Muscle of arm (tissue), 12 donors: Measurements from ENCODE around the gene IMMP2L. TPM values are rescaled to one million over a fixed set of nuclear protein-coding genes. Genes with fewer than 3 reads are reported as not detected.

ENCODE experiments used
- DNase-seq: peaks from one replicate; pipeline ENCODE4 v3.0.0-alpha.2; 2013
- polyA plus RNA-seq, 12 donors: library from polyadenylated mRNA; unstranded; fragments of 120-200 nt; gene quantifications; one replicate each; pipeline ENCODE4 v1.2.1, GENCODE V29; 2013; ENCODE audit not compliant: insufficient read length in 12 of 12

Gene IMMP2L
- polyA plus RNA-seq, 12 donors = 12.5 to 23.9 (median 16.2) TPM; not detected in 1

DNA sequence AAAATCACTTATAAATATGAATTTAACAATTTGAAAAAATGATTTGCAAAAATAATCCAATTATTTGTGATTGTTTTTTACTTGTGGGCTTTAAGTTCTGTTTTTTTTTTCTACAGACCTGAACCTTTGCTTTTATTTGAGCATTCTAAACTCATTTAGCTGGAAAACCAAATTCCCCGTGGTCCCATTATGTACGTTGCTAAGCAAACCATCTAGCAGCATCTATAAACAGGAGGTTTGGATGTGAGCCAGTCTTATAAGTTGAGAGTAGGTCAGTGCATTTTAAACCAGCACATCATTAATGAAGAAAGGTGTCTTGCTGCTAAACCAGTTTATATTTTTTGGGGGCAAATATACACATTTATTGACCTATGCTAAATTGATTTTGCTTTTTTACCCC lies 394.1 kb downstream of the IMMP2L start:
- peak; percentile 93 for DNase-seq

DNA sequence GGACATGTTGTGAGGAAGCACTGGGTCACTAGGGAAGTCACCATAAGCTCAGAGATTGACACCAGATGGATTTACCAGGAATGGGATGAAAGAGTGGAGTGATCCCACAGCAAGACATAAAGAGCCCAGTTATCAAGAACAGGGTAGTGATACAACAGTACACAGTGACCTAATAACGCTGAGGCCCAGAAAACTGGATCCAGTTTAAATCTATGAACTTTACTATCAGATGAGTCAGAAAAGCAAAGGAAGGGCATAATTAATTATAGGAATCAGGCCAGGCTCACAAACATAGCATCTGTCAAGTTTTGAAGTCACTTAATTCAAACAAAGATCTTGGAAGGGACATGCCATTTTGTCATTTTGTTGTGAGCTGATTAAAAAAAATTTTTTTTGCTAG lies 397.9 kb downstream of the IMMP2L start:
- no peak for DNase-seq

DNA sequence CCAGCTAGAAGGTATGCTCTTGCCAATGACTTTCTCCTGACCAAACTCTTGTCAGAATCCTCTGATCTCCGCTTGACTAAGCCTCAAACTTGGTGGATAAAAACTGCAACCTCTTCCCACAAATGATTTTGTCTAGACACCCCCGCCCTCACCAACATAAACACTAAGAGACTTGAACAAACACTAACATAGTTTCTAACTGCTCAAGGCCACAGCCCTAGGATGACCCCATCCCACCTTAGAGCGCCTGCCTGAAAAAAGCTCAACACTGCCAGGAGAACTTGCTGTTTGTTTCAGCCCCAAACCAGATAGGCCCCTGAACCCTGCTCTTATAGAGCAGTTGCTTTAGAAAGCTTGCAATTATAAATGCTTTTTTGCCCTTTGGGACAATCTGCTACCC lies 399.6 kb downstream of the IMMP2L start:
- DNase-seq = no peak

DNA sequence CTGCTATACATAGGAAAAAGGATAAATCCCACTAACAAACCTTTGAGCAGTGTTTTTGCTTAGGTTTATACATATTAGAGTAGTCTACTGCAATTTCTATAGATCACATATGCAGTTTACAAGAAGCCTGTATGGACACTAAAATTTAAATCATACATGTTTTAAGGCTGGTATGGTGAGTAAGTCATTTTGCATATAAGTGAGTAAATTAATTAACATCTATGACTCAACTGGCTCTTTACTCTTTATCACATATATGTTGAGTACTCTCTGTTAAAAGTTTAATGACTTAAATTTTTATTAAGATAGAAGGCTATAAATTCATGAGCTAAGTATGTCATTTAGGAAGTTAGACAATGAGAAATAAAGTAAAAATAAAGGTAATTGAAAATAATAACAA lies 402.0 kb downstream of the IMMP2L start:
- DNase-seq = no peak

DNA sequence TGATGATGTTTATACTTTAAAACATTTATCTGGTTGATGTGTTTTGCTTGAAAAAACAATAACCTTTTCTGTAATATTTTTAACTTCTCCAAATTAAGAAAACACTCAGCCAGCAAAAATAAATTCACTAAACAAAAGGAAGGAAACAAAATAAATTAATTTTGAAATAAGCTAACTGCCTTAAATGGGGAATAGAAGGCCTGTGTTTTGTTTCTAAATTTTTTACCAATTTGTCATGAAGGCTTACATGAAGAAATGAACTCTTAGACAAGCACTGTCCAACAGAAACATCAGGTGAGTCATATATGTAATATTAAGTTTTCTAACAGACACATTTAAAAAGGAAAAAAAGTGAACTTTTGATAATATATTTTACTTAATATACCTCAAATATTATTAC lies 402.9 kb downstream of the IMMP2L start:
- DNase-seq = no peak

DNA sequence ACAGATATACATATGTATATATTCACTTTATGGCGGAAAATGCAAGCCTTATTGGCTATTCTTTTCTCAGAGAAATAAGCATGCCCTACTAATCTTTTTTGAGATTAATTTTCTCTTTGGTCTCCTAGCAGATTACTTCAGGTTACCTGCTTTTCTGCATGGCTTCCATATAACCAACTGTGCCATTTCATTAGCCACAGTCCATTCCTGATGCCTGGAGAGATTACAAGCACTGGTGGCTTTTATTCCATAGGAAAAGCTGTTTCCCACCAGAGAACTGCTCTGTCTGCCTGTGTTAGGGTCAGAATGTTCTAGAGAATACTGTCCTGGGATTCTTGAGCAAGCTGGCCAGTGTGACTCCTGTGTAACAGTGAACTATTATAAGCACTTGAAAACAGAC lies 411.6 kb downstream of the IMMP2L start:
- DNase-seq = no peak

DNA sequence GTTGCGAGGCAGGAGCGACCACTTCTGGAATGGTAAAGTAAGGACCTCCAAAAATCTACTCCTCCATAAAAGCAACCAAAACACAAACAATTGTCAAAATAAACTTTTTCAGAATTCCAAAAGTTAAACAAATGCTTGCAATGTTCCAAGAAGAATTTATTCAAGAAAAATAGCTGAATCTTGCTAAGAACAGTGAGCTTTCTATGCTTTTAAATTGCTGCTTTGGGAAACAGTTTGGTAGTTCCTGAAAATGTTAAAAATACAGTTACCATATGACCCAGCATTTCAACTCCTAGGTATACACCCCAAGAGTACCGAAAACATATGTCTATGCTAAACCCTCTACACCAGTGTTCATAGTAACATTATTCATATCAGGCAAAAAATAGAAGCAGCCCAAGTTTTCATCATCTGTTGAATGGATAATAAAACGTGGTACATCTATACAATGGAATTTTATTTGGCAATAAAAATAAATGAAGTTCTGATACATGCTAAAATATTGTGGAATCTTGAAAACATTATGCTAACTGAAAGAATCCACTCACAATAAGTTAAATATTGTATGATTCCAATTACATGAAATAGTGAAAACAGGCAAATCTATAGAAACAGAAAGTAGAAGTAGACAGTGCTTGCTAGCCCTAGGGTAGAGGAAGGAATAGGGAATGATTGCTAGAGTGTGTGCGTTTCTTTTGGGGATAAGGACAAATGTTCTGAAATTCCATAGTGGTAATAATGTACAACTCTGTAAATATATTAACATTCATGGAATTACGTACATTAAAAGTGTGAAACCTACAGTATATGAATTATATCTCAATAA lies 414.4 kb downstream of the IMMP2L start:
- no peak for DNase-seq

DNA sequence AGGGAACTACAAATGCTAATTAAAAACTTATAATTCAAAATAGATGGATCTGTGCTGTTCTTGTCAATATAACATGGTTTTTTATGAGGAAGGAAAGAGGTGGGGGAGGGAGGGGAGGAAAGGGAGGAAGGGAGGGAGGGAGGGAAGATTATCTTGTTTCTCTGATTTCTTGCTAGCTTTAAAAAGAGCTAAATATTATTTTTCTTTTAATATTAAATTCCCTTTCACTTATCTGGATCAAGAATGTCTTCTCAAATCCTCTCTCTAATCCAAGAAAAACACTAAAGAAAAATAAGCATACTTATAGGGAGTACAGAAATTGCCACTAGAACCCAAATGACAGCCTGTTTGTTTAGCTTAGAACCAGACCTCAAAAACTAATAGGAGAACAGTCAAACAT lies 416.2 kb downstream of the IMMP2L start:
- DNase-seq = no peak

DNA sequence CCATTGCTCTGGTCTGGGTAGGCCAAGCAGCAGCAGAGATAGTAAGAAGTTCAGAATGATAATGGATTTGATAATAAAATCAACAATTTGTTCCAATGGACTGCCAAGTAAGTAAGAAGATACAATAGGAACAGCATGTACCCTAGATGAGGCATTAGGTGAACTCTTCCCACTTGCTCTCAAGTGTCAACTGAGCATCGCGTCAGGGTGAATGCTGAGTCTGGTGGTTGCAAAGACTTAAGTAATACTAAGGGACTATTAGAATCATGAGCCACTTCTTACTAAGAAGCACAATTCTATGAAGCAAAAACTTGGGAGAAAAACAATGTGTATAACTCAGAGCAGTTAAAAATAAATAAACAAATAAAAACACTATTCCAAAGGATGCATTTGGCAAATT lies 416.8 kb downstream of the IMMP2L start:
- DNase-seq = no peak

DNA sequence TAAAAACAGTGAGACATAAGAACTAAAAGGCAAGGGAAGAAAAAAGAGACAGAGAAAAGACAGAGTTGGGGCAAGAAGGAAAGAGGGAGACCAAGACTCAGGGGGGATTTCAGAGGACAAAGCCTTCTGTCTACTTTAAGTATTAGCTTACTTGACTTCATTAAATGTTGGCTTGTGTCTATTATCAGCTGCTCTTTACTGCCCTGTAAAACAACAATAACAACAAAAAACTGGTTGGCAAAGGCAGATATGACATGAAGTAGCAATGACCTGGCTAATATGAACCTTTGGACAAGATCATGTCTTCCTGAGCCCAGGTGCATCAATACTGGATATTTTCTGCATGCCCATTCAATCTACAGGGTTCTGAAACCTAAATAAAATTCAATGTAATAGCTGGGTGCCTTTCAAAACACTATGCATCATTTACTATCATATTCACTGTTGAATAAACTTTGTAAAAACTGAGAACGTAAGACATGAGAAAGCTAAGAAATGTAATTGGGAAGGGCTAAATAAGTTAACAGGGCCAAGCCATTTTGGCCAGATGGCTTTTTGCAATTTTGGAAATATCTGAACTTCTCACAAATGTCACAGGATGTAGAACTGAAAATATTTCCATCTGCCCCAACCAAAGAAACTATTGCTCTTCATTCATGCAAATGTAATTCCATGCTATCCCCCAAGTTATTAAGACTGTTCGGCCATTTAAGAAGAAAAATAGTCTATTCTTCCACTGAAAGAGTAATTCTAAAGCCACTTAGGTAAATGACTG lies 422.0 kb downstream of the IMMP2L start:
- no peak for DNase-seq

DNA sequence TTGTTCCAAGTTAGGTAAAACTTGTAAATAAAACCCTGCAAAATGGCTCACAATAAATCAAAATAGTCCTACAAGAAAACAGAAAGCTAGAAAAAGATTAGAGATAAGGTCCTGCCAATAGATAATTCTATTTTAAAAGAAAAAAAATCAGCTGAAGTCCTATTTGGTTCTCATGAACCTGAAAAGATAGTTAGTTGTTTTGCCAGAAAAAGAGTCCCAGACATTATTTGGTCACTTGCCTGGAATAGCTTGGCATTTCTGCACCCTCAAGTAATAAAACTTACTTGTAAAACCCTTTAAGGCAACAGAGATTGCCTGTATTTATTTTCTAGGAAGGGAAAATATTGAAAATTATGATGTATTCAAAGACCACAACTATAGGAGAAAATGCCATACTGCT lies 423.7 kb downstream of the IMMP2L start:
- no peak for DNase-seq

DNA sequence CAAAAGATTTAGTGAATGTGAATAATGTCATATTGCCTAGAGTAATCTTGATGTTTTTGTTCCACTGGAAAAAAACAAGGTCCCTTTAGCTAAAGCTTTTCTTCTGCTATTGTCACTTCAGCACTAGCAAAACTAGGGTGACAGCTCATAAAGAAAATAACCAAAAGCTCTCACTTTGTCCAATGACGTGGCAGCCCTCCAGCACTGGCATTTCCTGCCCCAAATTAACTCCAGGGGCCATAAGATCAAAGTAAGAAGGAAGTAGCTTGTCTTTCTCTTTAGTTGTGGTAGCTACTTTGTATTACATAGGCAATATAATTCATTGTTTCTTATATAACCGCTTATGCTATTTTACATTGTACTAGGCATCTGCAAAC lies 424.1 kb downstream of the IMMP2L start:
- peak; percentile 5 for DNase-seq

DNA sequence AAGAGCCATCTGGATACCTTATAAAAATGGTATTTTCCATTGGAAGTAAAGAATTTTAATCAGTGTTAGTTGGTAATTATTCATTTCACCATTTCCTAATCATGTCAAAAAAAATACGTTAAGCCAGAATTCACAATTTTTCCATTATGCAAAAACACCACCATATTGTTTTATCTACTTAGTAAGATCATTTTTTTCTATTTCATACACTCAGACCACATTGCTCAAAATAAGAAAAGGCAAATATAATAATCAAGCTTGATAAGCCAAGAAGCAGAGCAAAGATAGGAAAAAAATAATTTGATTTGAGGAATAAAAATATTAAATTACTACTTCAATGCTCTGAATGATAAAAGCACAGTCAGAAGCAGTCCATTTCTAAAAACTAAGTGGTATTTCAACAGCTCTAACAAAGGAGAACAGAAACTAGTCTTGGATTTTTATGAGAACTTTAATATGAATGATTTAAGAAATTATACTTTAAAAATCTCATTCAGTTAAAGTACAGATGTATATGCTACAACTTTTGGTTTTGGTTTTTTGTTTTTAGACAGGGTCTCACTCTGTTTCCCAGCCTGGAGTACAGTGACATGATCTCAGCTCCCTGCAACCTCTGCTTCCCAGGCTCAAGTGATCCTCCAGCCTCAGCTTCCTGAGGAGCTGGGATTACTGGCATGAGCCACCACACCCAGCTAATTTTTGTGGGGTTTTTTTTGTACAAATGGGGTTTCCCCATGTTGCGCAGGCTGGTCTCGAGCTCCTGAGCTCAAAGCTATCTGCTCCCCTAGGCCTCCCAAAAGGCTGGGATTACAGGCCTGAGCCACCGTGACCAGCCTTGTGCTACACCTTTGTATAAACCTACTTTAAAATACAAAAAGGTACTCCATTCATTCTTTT lies 424.7 kb downstream of the IMMP2L start:
- DNase-seq = no peak

DNA sequence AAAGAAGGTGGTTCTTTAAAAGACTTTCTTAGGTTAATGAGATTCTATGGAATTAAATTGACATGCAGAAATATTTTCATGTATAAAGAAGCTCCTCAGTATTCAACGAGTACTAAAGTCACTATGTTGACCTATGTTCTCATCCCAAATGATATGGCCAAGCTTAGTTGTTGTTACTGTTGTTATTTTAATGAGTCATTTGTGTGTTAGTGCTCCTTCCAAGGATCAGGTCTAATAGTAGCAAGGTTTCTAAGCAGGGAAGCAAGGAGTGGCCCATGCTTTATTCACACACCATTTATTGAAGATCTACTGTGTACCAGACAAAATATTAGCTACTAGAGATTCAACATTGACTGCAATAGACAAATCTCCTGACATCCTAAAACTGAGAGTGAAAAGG lies 429.5 kb downstream of the IMMP2L start:
- DNase-seq = no peak

DNA sequence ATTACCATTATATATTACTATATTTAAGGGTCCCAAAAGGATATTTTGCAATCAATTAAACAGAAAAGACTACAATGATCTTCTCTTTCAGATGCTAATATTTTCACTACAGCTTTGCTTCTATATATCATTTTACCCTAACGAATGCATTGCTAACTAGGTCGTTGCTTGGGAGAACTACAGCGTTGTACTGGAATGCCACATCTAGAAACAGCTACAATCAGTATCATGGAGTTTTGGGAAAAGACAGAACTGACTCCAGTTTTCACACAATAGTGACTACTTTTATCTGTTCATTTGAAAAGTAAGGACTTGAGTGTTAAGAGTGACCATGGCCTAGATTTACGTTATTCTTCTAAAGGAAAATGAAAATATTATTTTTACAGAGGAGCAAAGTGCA lies 432.9 kb downstream of the IMMP2L start:
- DNase-seq = no peak

DNA sequence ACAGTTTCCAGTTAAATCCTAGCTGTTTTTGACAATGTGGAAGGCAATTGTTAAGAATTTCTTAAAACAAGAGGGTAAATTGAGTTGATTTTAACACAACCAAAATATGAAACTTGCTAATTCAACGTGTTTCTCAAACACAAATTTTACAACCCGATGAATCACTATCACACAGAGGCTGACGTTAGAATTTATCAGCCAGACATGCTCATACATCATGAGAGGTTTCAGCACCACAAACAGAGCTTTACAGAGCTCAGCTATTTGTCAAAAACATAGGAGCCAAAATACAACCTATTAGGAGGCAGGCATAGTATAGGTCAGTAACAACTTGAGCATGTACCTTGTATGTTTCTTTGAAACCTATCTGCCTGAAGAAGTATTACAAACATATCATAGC lies 435.3 kb downstream of the IMMP2L start:
- no peak for DNase-seq

DNA sequence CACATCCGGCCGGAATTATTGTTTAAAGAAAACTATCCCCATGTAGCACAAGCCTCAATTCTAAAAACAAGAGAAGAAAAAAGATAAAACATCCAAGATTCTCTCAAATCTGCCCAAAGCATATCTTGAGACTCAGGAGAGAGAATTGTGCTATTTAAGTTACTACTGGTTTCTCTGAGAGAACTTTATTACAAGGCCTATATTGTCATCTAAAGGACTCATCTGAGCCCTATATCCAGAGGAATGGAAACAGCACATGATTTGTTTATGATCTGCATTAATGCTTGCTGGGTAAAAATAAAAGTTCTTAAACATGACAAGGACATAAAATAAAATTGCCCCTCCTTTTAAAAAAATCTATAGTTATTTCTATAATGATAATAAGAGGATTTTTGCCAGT lies 446.3 kb downstream of the IMMP2L start:
- no peak for DNase-seq

DNA sequence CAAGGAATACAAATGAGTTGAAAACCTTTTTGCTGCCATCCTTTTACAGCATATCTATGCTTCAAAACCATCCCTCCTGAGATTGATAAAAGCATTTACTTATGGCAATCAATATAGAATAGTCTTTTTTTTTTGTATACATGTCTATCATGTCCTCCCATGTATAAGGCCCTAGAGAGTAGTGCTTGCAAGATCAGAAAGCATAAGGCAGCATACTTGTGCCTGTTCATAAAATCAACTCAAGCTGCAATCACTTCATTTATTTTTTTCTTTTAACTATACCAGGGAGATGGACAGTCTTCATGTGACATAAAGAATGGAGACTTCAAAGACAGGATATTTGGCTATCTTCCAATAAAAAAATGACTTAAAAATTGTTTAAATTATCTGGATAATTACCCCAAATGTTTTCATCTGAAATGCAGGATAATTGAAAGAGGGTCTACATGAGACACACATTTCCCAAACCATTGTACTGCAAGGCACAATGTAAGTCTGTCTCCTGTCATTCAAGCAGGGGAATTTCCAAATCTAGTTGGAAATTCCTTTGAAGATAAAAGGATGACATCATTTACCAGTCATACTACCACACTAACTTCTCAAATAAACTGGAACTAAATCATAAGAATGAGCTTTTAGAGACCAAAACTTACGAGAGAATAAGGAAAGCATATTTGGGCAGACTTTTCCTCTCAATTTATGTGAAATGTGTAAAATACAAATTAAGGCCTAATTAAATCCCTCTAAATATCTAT lies 448.9 kb downstream of the IMMP2L start:
- DNase-seq = no peak

DNA sequence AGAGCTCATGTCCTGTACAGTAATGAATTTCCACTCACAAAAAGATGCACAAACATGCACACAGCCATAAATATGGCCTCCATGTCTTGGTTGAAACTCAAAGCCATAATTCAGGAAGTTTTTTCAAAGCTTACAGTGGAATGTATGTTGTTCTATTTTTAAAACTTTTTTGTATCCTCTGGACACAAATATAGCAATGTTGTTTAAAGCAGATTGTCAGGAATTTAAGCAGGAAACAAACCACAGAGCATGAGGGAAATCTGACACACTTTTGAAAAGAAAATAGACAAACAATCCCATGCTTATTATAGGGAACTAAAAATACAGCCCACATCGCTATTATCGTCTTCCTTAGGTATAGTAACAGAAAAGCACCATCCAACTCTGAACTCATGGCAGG lies 449.9 kb downstream of the IMMP2L start:
- DNase-seq = no peak

DNA sequence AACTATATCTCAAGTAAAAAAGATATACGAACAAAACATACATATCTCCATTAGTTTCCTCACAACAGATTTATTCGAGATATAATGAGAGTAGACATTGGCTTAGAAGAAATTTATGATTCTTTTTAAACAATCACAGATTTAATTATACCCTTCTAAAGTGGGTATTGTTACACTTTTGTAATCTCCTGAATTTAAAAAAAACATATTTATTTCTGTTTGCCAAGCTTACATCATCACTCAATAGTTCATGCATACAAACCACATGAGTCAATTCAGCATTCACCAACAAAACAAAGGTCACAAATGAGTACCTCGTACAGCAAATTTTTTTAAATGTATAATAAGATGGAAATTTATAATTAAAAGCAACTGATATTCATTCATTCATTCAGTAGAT lies 453.8 kb downstream of the IMMP2L start:
- no peak for DNase-seq

DNA sequence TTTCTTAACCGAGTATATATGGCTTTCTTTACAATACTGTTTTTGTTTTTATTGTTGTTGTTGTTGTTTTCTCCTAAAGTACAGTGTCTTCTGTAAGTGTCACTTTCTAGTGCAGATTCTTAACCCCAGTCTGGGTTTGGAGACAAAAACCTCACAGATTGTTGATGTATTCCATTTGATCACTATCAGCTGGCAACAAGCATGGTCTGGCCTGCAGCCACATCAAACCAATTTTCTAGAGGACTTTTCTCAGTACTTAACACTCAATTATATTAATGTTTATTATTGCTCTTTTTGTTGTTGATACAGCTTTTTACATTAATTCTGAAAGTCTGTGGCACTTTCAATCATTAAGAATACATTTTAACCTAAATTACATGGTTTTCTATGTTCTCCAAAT lies 454.3 kb downstream of the IMMP2L start:
- no peak for DNase-seq

DNA sequence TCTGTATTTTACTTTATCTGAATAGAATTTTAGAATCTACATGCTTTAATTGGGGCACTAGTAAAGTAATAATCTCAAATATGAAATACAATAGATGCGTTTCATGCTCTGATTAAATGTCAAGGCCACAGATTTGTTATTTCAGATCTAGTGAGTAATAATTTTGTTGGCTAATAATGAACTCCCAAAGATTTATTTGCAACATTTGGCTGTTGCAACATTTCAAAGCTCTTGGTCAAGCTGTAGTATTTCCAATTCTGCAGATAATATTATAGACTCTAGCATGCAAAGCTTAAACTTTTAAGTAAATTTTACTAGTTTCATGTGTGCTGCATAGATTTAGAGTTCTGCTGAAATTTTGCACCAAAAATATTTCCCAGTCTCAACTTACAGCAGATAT lies 454.7 kb downstream of the IMMP2L start:
- no peak for DNase-seq
